NCI-H526 (cell line): Measurements from ENCODE around the gene PEF1.

Experiments
- DNase-seq, 2 experiments: peaks; one replicate each; lab custom pipeline; 2025; lab: John Stamatoyannopoulos, UW

PEF1 gene

GRCh38 chr1:31671147-31671546, 26.5 kb upstream of the PEF1 start:
- DNase-seq: no peak

DNA sequence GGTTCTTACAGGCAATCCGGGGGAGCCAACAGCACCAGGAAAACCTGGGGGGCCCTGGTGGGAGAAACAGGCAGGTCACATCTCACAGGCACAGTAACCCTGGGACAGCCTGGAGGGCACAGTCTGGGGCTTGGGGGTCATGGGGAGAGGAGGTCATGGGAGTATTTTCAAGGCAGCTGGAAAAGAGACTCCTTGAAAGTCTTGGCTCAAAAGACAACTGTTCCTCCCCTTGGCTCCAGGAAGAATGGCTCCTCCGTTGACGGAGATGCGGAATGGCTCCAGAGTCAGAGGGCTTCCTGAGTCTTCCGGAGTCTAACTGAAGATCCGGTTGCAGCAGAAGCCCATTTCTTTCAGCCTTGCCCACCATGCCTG, 25.9 kb upstream of the PEF1 start:
- DNase-seq: no peak

DNA sequence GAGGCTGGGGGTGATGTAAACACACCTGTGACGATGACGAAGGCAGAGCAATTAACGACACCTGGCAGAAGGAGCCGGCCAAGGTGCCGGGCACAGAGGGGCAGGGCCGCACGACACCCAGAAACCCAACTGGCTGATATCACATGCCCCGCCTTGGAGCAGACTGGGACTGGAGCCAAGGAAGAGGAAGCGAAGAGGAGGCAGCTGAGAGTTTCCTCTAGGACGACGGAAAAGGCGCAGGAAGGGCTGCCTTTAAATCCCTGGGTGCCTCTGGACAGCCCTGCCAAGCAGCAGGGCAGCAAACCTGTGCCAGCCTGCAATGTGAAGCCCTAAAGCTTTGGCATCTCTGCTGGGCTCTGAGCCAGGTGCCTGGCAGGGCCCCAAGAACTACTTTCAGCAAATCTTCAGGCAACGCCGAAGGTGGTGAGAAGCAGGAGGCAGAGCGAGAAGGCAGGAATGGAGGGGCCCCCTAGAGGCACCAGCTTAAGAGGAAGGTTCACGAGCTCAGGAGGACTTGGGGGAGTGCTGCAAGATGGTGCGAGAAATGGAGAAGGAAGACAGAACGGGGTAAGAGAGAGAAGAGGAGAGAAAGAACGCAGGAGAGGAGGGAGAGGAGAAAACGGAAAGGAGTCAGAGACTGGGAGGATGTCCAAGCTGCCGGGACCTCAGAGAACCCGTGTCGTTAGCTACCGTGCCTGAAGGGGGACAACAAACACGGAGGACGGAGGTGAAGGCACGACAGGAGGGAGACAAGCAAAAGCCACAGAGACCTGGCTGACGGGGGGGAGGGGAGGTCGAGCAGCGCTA, 25.3 kb upstream of the PEF1 start:
- no peak for DNase-seq

GRCh38 chr1:31669433-31669785, 24.7 kb upstream of the PEF1 start:
- no peak for DNase-seq

DNA sequence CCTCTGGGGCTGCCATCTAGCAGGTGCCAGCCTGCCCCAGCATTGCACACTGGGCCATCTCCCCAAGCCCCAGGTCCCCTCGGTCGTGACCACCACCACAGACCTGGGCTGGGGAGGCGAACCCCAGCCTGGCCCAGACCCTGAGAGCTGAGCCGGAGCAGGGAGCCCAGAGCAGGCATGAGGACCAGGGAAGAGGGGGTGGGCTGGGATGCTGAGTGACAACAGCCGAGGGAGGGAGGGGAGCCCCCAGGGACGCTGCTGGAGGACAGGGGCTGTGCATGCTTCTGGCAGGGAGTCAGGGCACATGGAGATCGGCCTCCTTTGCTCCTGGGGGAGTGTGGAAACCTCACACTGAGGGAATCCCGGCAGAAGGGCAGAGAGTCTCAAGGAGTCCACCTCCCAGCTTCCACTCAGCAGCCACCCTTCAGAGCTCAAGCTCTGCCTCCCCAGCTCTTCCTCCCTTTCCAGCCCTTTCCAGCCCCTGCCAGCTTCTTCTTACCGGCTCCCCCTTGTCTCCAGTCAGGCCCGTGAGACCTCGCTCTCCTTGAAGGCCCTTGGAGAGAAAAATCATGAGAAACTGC, 23.7 kb upstream of the PEF1 start:
- no peak for DNase-seq

DNA sequence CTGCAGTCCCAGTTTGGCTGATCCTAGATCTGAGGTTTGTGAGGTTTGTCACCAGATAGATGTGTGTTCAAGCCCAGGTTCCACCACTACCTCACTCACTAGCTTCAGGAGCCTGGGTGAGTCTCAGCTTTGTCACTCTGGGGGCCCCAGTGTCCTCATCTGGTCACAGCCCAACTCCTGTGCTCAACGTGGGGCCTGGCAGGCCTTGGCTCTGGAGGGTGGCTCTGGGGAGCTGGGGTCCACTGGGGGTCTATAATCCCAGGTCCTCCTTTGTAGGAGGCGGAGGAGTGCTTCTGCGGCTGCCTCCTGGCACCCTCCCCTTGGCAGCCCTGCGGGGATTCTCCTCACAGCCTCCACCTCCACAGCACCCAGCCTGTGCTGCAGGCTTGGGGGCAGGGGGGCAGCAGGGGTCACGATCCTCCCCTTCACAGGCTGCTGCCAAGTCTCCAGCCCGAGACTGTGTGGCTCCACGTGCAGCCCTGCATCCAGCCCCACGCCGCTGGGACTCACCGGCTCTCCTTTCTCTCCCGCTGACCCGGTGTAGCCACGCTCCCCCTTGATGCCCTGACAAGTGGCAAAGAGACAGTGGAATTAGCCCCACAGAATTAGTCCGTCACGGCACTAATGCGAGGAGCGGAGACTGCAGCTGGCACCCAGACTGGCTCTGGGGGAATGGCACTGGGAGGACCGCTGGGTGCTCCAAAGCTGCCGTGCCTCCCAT, 22.5 kb upstream of the PEF1 start:
- DNase-seq: no peak

GRCh38 chr1:31666263-31666963, 21.7 kb upstream of the PEF1 start:
- DNase-seq: no peak

DNA sequence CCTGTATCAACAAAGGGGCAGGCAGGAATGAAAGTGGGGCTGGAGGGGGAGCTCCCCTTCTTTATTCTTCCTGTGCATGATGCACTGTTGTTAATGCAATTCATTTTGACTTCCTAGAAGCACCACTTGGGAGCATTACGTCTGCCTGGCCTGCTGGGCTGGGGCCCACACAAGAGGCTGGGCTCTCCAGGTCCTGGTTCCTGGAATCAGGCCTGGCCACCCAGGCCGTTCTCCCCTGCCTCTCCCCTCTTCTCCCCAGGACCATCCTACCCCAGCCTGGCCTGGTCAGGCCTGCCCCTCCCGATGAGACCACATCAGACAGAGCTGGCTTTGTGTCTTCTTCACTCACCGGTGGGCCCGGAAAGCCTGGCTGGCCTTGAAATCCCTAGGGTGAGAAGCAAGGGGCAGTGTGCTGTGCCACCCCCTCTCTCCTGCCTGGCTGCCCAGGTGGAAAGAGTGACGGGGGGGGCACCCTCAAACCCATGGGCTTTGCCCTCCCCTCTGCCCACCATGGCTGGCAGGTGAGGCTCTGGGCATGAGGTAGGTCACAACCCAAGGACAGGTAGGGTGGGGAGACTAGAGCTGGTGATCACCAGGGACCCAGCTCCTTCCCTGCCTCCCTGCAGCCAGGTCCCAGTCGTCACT, 20.7 kb upstream of the PEF1 start:
- DNase-seq: no peak

GRCh38 chr1:31664528-31664927, 19.9 kb upstream of the PEF1 start:
- DNase-seq: no peak

DNA sequence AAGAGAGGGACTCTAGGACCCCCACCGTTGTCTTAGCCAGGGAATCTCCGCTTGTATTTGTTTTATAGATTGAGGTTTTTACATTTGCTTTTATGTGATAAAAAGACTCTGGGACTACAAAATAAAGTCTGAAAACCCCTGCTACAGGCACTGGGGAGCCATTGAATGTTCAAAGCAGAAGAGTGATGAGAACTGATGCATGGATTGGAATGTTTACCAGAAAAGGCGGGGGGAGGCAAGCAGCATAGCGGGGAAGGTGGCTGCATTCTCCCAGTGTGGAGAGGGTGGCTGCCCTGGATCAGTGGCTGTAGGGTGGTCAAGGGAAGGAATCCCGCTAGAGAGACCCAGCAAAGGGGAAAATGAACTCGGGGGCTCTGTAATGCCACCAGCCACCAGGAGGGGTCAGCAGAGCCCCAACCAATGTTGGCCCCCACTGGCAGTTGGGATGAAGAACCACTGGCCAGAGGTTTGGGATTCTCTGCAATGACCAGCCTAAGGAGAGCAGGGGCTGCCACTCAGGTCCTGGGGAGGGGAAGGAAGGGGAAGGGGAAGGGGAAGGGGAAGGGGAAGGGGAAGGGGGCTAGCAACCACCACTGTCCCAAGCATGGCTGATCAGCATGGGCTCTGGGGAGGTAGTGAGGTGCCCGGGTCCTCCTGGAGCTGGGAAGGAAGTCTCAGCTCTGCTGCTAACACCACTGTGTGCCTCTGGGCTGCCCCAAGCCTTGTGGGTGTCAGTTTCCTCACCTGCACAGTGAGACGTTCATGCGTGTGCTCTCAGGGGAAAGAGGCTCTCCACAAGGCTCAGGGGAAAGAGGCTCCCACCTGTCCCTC, 19.2 kb upstream of the PEF1 start:
- peak in 1 of 2 experiments; percentile 63 for DNase-seq

DNA sequence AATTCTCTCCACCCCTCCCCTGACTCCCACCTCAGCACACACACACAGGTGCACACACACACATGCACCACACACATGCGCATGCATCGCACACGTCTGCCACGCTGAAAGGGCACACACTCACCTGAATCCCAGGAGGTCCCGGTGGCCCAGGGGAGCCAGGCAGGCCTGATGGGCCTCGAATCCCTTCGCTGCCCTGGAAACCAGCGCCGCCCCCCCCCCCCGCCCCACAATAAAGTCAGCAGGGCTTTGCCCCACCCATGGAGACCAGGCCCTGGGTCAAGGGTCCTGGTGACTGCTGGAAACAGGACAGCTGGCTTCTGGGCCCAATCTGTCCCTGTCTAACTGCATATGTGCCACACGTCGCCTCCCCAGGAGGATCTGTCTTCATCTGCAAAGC, 17.8 kb upstream of the PEF1 start:
- DNase-seq: no peak

DNA sequence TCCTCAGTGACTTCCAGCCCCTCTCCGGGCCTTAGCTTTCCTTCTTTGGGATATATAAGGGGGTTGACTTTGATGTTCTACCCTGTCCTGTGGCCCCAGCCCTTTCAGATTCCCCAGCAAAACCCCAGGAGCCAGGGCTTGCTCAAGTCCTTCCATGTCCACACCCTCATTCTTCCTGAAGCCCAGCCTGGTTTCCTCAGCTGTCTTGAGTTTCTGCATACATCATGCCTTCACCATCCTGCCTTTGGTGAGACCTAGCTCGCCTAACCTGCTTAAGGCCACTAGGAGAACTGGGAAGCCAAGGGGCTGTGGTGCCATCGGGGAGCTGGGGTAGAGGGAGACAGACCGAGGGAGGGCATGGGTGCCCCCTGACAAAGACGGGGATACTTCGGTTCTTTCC, 17.2 kb upstream of the PEF1 start:
- no peak for DNase-seq

- no peak for DNase-seq
These were observed 16.3 kb upstream of the PEF1 start for GRCh38 chr1:31660871-31661455.

GRCh38 chr1:31659889-31660288, 15.2 kb upstream of the PEF1 start:
- no peak for DNase-seq

- DNase-seq: no peak
These were observed 14.0 kb upstream of the PEF1 start for GRCh38 chr1:31658721-31659120.

DNA sequence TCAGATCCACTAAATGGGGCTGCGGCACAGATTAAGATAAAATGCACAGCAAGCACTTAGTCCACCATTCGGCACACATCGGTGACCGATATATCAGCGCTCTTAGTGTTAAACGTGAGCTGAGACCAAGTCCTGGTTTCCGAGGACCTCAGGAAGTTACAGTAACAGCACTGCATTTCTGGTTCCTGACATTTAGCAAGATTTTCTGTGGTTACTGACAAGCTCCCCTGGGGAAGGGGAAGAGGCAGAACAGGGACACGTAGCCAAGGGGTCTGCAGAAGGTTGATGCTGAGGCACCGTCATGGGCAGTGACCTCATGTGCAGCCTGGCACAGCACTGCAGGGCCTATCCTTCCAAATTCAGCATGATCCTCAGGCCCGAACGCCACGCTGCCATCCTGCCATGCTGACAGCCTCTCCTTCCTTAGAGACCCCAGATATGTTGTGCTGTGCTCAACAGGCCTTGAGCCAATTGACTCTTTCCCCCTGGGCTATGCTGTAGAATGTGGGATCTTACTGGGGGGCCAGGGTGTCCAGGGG, 13.4 kb upstream of the PEF1 start:
- no peak for DNase-seq

GRCh38 chr1:31657020-31657804, 12.5 kb upstream of the PEF1 start:
- no peak for DNase-seq

DNA sequence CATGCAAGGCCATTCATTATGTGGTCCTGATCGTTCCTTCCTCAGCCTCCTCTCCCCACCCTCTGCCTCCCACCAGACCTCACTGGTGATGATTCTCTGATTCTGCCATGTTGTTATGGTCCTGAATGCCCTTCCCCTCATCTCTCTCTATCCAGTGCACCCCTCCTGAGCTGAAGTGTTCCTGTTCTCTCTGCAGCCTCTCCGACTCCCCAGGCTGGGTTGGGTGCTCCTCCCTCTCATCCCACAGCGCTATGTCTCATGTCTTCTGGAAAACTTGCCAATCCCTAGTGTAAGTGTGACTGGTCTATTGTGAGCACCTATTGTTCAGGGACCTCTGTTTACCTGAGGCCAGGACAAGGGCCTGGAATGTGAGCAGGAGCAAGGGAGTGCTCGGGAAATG, 11.1 kb upstream of the PEF1 start:
- no peak for DNase-seq

DNA sequence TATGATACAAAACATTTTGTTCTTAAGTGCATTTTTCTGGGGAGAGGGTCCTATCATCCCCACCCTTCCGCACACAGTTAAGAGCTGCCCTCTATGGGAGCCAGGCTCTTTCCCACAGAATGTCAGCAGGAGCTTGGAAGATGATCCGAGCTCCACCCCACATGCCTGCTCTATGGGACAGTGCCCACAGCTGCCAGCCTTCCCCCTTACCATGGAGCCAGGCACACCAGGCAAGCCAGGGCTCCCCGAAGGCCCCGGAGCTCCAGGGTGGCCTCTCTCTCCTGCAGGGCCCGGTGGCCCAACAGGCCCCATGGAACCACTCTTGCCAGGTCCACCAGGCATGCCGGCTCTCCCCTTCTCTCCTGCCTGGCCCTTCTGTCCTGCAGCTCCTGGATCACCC, 10.4 kb upstream of the PEF1 start:
- no peak for DNase-seq

- DNase-seq: no peak
These were observed 9.7 kb upstream of the PEF1 start for GRCh38 chr1:31654474-31654776.
